Gastroesophageal sphincter (tissue), 3 donors: ENCODE data around the gene RRBP1.

Experiments
- CTCF ChIP-seq, 4 experiments: fragments of 200-600 bp in 2 of 4; fragments of 450-650 bp in 2 of 4; sonication (generic) in 1 of 4; IDR thresholded peaks; one replicate each; pipeline ENCODE4 v1.5.1; 2017 to 2019; ENCODE audit warnings: antibody characterized with exemption in 4 of 4, mild to moderate bottlenecking in 2 of 4, moderate library complexity in 2 of 4
- EP300 ChIP-seq: sonication (generic); formaldehyde crosslinking; IDR thresholded peaks from one replicate; pipeline ENCODE4 v1.6.1; 2017; ENCODE audit warnings: antibody characterized with exemption, mild to moderate bottlenecking
- POLR2A ChIP-seq, 2 donors: fragments of 450-650 bp; IDR thresholded peaks; one replicate each; pipeline ENCODE4 v1.6.1; 2017; ENCODE audit warnings: antibody characterized with exemption in 2 of 2, mild to moderate bottlenecking in 2 of 2, moderate library complexity in 1 of 2
- POLR2AphosphoS5 ChIP-seq: sonication (generic); formaldehyde crosslinking; IDR thresholded peaks from one replicate; pipeline ENCODE4 v1.6.1; 2017; ENCODE audit warnings: antibody characterized with exemption

- no peak for TF ChIP-seq POLR2AphosphoS5
- TF ChIP-seq CTCF (IDR thresholded peaks at IDR 0.05), result no peak
- TF ChIP-seq POLR2A (IDR thresholded peaks at IDR 0.05), result no peak
- TF ChIP-seq EP300, result no peak
These were observed 64.0 kb downstream of the RRBP1 start for GRCh38 chr20:17617868-17618672.
